Right forelimb (tissue), 1 donor: ENCODE results near the gene C1orf116.

Experiments
- DNase-seq: peaks from one replicate; pipeline ENCODE4 v3.0.0-alpha.2; 2018

C1orf116 gene

GRCh38 chr1:207032528-207033017, at the start of gene C1orf116:
C1orf116 (minus strand) TSS chr1:207032756; CDS start chr1:207027598, 5,158 bp downstream.
- DNase-seq = no peak

- no peak for DNase-seq
Measured at GRCh38 chr1:207081806-207082205, 49.2 kb upstream of the C1orf116 start.

GRCh38 chr1:207081088-207081487, 48.5 kb upstream of the C1orf116 start:
- no peak for DNase-seq

GRCh38 chr1:207079706-207080241, 47.2 kb upstream of the C1orf116 start:
- DNase-seq = no peak

- DNase-seq = no peak
Measured at GRCh38 chr1:207078578-207079132, 46.1 kb upstream of the C1orf116 start.

- DNase-seq = peak; percentile 70
Measured at GRCh38 chr1:207077470-207078377, 45.2 kb upstream of the C1orf116 start.

GRCh38 chr1:207077012-207077411, 44.5 kb upstream of the C1orf116 start:
- DNase-seq = no peak

GRCh38 chr1:207076181-207076955, 43.8 kb upstream of the C1orf116 start:
- no peak for DNase-seq

GRCh38 chr1:207073906-207074820, 41.6 kb upstream of the C1orf116 start:
- DNase-seq = no peak

- DNase-seq = no peak
Measured at GRCh38 chr1:207072233-207072632, 39.7 kb upstream of the C1orf116 start.

- DNase-seq = no peak
Measured at GRCh38 chr1:207071426-207071825, 38.9 kb upstream of the C1orf116 start.

- DNase-seq = no peak
Measured at GRCh38 chr1:207070811-207071210, 38.3 kb upstream of the C1orf116 start.

- DNase-seq = no peak
Measured at GRCh38 chr1:207069858-207070506, 37.4 kb upstream of the C1orf116 start.

- DNase-seq = no peak
Measured at GRCh38 chr1:207069061-207069460, 36.5 kb upstream of the C1orf116 start.

GRCh38 chr1:207067665-207068064, 35.1 kb upstream of the C1orf116 start:
- DNase-seq = no peak

- DNase-seq = no peak
Measured at GRCh38 chr1:207067185-207067584, 34.6 kb upstream of the C1orf116 start.

GRCh38 chr1:207064561-207064960, 32.0 kb upstream of the C1orf116 start:
- no peak for DNase-seq

- DNase-seq = no peak
Measured at GRCh38 chr1:207063014-207063413, 30.5 kb upstream of the C1orf116 start.

- no peak for DNase-seq
Measured at GRCh38 chr1:207062058-207062457, 29.5 kb upstream of the C1orf116 start.

GRCh38 chr1:207060596-207060995, 28.0 kb upstream of the C1orf116 start:
- DNase-seq = no peak

GRCh38 chr1:207059881-207060280, 27.3 kb upstream of the C1orf116 start:
- no peak for DNase-seq
